ENCODE results near the gene KCNJ16.

KCNJ16 gene

DNA sequence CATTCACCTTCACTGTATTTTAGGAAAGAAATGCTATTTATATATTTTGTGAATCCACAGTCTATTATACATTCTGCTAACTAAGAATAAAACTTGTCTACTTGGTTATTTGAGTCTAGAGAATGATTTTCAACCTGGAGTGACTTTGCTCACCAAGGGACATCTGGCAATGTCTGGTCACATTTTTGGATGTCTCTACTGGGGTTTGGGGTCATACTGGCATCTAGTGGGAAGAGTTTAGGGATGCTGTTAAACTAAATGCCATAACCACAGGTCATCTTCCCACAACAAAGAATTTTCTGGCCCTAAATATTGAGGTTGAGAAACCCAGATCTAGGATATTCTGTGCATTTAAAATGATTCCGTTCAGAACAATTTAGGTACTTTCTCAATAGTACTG, 26.0 kb downstream of the KCNJ16 start:
- TF ChIP-seq, protein P1, sequence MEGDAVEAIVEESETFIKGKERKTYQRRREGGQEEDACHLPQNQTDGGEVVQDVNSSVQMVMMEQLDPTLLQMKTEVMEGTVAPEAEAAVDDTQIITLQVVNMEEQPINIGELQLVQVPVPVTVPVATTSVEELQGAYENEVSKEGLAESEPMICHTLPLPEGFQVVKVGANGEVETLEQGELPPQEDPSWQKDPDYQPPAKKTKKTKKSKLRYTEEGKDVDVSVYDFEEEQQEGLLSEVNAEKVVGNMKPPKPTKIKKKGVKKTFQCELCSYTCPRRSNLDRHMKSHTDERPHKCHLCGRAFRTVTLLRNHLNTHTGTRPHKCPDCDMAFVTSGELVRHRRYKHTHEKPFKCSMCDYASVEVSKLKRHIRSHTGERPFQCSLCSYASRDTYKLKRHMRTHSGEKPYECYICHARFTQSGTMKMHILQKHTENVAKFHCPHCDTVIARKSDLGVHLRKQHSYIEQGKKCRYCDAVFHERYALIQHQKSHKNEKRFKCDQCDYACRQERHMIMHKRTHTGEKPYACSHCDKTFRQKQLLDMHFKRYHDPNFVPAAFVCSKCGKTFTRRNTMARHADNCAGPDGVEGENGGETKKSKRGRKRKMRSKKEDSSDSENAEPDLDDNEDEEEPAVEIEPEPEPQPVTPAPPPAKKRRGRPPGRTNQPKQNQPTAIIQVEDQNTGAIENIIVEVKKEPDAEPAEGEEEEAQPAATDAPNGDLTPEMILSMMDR (IDR thresholded peaks at IDR 0.05; ENCODE audit: low read depth, low read length, missing control alignments): peak; percentile 9
- no peak overlapping the region for H3K4me3 ChIP-seq (replicated peaks; ENCODE audit: low read depth, low read length)
- no peak for DNase-seq (ENCODE audit: extremely low read depth, low read depth)

- no peak for DNase-seq (ENCODE audit: extremely low read depth, low read depth)
- TF ChIP-seq, protein P1 (IDR thresholded peaks at IDR 0.05; ENCODE audit: low read depth, low read length, missing control alignments): no peak
- H3K4me3 ChIP-seq (replicated peaks; ENCODE audit: low read depth, low read length): no peak overlapping the region
These were observed 27.5 kb downstream of the KCNJ16 start for GRCh38 chr17:70102531-70102930.

DNA sequence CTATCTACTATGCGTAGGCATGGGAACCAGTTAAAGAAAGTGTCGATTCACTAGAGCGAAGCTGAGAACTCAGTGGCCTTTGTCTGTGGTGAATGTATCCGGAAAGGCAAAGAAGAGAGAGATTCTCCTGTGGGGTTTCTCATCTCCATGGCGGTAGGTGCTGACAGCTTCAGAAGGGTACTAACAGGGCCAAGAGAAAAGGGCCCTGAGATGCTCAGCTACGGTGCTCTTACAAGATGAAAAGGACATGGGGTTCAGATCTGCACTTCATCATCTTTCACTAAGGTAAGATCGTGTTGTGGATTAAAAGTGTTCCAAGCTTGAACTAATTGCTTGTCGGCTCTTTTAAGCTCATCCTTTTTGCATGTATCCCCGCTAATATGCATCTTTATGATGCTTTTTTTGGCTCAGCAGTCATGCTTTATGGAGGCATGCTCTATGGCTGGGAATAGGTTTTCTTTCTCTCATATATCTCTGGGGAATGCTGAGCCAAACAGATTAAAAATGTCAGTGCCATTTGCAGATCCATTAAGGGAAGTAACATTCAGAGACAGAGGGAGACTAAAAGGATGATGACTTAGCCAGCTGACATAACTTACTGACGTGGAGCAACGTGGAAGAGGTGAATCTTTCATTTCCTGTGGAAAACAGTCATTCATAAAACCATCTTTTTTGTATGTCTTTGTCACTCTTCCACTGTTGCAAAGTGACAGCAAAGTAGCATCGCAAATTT, 29.9 kb downstream of the KCNJ16 start:
- DNase-seq (ENCODE audit: extremely low read depth, low read depth): no peak
- TF ChIP-seq, protein P1 (IDR thresholded peaks at IDR 0.05; ENCODE audit: low read depth, low read length, missing control alignments): no peak
- H3K4me3 ChIP-seq (replicated peaks; ENCODE audit: low read depth, low read length): no peak overlapping the region

- TF ChIP-seq, protein P1 (IDR thresholded peaks at IDR 0.05; ENCODE audit: low read depth, low read length, missing control alignments): no peak
- H3K4me3 ChIP-seq (replicated peaks; ENCODE audit: low read depth, low read length): no peak overlapping the region
These were observed 30.6 kb downstream of the KCNJ16 start for GRCh38 chr17:70105641-70106040.

GRCh38 chr17:70106551-70106950, 31.5 kb downstream of the KCNJ16 start:
- TF ChIP-seq, protein P1 (IDR thresholded peaks at IDR 0.05; ENCODE audit: low read depth, low read length, missing control alignments): no peak
- no peak for DNase-seq (ENCODE audit: extremely low read depth, low read depth)
- H3K4me3 ChIP-seq (replicated peaks; ENCODE audit: low read depth, low read length): no peak overlapping the region

More at GRCh38 chr17:70105641-70106040, 30.6 kb downstream of the KCNJ16 start:
- no peak for DNase-seq (ENCODE audit: extremely low read depth, low read depth)

- TF ChIP-seq, protein P1 (IDR thresholded peaks at IDR 0.05; ENCODE audit: low read depth, low read length, missing control alignments): no peak
- no peak overlapping the region for H3K4me3 ChIP-seq (replicated peaks; ENCODE audit: low read depth, low read length)
- no peak for DNase-seq (ENCODE audit: extremely low read depth, low read depth)
These were observed 32.4 kb downstream of the KCNJ16 start for GRCh38 chr17:70107441-70107840.

Measured in HFF-Myc (cell line).